GM18868 (cell line): Measurements from ENCODE around the gene SLC27A5.

Source experiments
- ATAC-seq: cut with Tn5 transposase; IDR thresholded peaks from one replicate; pipeline ENCODE4 v1.9.1; 2021; ENCODE audit warnings: mild to moderate bottlenecking, moderate library complexity; ENCODE audit not compliant: unreplicated experiment

The SLC27A5 gene, protein sequence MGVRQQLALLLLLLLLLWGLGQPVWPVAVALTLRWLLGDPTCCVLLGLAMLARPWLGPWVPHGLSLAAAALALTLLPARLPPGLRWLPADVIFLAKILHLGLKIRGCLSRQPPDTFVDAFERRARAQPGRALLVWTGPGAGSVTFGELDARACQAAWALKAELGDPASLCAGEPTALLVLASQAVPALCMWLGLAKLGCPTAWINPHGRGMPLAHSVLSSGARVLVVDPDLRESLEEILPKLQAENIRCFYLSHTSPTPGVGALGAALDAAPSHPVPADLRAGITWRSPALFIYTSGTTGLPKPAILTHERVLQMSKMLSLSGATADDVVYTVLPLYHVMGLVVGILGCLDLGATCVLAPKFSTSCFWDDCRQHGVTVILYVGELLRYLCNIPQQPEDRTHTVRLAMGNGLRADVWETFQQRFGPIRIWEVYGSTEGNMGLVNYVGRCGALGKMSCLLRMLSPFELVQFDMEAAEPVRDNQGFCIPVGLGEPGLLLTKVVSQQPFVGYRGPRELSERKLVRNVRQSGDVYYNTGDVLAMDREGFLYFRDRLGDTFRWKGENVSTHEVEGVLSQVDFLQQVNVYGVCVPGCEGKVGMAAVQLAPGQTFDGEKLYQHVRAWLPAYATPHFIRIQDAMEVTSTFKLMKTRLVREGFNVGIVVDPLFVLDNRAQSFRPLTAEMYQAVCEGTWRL

DNA sequence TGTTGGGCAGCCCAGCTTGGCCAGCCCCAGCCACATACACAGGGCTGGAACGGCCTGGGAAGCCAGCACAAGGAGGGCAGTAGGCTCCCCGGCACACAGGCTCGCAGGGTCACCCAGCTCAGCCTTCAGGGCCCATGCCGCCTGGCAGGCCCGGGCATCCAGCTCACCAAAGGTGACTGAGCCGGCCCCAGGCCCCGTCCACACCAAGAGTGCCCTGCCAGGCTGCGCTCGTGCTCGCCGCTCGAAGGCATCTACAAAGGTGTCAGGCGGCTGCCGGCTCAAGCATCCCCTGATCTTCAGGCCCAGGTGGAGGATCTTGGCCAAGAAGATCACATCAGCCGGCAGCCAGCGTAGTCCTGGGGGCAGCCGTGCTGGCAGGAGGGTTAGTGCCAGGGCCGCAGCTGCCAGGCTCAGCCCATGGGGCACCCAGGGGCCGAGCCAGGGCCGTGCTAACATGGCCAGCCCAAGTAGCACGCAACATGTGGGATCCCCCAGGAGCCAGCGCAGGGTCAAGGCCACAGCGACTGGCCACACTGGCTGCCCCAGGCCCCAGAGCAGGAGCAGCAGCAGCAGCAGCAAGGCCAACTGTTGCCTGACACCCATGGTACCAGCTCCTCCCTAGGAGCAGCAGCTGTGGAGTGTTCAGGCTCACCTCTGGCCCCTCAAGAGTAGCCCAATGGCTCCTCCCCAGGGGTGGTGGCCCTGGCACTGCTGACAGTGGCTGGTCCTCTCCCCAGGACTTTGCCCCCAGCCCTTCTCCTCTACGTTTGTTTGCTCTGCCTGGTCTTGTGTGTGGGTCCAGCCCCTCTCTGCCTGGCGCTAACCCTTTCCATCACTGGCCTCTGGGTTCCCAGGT is at the start of gene SLC27A5:
Gene SLC27A5 (minus strand): TSS at position 640 of the 856 bp plus-strand sequence. CDS start 37 bp downstream, at position 603.
- no peak for ATAC-seq

DNA sequence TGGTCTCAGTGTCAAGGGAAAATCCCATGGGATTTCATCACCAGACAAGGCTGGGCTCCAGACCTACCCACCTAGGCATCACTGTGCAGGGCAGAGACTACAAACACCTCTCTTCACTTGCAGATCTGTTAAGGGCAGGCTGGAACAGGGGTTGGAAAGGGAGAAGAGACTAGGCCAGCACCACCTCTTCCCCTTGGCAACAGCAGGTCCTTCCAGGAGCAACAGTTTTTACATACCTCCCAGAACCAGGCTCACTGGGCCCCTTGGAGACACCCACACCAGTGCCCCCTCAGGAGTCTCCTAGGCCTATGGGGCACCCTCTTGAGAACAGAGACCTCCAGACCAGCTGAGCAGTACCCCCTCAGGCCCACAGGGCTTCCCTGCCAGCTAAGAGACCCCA is 49.1 kb upstream of the SLC27A5 start:
- ATAC-seq = no peak

DNA sequence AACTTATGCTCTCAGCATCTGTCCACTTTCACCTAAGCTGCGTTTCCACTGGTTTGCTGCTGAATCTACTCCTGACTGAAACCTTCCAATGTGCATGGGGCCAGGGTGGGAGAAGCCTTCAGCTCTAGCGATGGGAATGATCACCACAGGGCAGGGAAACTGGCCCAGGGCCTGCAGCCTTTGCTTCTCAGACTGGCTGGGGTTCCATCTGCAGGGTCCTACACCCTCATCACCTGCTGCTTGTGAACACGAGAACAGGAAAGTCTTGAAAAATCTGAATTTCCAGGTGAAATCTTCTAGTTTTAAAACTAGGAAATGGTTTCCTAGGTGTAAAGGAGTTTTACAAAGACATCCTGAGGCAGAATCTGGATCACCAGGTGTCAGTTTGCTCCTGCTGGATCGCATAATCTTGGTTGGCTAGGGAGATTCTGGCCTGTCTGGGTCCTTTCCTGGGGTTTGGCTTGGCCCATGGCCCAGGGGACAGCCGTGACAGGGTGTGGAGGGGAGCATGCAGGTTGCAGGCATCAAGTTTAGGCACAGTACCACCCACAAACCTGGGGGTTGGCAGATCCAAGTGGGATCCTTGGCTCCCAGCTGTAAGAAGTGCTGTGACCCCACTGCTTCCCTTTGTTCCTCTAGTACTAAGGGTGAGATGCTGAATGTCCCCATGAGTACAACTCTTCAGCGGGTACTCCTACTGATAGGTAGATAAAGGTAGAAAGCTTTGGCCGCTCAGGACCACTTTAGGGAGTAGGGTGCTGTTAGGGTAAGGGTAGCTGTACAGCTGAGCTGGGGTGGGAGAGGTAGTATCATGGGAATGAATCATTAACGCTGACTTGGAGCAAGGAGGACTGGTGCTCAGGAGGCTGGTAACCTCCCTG is 48.5 kb upstream of the SLC27A5 start:
- no peak for ATAC-seq

DNA sequence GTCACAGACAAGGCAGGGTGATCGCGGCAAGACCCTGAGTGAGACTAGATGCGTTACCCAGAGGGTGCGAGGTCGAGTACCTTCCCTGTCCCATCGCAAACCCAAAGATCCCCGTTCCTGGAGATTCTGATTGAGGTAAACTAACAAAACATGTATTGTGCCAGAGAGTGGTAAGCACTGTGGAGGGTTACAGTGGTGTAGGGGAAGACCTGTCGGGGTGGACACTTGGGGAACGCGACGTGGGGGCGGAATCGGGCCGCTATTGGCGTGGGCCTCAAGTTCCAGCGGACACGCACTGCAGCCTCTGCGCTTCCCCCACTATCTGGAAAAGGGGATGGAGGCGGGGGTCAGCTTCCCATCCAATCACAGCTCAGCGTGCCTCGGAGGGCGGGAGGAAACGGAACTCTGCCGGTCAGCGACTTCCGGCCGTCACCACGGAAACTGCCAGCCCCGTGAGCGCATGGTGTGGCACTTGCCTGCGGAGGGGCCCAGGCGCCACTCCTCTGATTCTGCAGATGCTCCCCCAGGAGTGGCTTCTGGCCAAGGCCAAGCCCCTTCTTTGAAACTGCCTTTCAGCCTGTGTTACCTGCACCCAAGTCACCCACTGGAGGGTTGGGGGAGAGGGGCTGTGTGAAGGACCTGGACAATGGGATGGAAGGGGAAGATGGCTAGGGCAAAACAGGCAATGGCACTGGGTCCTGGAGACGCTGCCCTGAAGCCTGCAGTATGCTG is 47.6 kb upstream of the SLC27A5 start:
- peak; percentile 24 for ATAC-seq

DNA sequence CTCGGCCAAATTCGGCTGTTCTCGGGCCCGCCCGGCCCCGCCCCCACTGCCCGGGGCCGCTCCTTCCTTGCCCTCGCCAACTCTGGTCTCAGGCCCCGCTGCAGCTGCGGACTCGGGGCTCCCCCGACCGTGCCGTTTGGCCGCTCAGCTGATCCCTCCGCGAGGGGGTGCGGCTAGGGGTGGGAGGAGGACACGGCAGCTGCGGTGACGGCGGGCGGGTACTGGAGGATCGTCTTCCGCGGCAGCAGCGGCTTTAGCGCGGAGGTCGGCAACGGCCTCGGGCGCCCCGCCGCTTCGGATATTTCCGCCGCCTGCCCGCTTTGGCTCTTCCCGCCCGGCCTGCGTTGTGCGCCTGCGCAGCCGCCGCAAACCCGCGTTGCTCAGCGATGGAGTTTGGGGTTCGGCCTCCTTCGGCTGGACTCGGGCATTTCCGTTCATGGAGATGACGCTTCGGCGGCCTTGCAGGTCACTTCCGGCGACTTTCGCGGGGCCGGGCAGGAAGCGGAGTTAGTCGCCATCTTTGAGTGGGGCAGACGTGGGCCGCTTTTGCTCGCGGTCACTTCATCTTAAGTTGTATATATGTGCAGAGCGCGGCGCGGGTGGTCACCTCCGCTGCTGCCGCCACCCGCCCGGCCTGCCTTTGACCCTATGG is 47.0 kb upstream of the SLC27A5 start:
- peak; percentile 58 for ATAC-seq

DNA sequence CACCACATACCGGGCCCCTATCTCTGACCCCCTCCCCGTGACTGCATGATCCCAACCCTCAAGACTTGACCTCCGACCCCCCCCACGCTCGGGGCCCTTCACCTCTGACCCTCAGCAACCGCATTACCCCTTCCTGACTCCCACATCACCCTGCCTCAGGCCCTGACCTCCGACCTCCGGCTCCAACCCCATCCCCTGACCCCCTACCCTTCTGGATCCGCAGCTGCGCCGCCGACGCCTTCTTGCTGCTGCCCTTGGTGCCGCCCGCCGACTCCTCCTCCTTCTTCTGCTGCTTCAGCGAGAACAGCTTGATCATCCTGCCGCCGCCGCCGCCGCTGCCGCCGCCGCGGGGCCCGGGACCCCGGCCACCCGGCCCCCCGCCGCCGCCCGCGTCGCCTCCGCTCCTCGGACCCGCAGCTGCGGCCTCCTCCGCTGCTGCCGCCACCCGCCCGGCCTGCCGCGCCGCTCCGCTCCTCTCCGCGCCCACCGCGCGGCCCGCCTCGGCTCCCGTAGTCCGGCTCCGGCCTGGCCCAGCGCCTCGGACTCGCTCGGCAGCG is 46.4 kb upstream of the SLC27A5 start, which contains the start of gene UBE2M:
Gene UBE2M (minus strand): TSS at position 546 of the 557 bp plus-strand sequence. CDS start 230 bp downstream, at position 316.
- ATAC-seq = no peak

DNA sequence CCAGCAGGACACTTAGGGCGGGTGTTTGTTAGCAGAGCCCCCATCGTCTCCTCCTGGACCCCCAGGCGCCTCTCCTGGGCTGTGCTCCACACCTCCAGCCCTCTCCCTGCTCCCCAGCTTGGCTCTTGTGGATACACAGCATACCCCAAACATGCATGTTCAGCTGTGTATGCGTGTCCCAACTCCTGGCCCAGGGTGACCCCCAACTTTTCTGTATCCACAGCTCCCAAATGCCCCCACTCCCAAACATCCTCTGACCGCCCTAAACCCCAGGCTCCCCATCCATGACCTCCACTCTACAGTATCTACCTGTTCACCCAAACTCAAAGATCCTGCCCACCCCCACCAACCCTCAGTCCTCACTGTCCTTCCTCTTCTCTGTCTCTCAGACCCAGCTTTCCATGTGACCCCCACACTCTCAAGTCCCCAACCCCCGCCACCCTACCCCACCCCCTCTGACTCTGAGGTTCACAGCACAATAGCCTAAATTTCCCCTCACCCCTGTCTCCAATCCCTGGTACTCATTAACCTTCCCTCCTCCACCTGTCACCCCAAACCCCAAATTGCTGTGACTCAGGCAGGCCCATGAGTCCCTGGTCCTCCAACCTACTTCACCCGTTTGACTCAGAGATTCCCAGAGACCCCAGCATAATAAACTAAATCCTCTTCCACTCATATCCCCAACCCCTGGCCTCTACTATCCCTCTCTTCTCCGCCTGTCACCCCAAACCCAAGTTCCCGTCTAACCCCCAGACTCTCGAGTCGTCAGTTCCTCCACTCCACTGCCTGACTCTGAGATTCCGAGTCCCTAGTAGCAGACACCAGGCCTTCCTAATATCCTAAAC is 45.7 kb upstream of the SLC27A5 start:
- ATAC-seq = no peak

DNA sequence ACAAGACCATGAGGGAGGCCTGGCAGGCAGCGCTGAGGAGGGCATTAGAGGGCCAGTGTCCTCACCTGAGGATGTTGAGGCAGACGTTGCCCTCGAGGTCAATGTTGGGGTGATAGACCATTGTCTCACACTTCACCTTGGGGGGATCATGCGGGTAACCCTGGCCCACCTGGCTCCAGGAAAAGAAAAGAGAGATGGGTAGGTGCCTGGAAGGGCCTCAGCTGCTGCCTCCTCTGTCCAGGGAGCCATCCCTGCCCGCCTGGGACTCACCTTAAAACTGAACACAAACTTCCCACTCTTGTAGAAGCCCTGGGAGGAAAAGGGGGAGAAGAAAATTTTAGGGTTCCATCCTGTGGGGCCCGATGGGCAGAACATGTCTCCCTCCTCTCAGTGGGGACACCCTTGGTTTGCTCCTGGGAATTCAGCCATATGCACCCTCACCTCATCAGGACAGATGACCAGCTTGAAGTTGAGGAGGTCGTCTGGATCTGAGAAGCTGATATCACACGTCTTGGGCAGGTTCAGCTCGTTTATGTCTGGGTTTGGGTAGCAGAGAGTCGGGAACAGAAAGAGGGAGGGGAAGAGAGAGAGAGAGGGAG is 44.9 kb upstream of the SLC27A5 start:
- no peak for ATAC-seq

DNA sequence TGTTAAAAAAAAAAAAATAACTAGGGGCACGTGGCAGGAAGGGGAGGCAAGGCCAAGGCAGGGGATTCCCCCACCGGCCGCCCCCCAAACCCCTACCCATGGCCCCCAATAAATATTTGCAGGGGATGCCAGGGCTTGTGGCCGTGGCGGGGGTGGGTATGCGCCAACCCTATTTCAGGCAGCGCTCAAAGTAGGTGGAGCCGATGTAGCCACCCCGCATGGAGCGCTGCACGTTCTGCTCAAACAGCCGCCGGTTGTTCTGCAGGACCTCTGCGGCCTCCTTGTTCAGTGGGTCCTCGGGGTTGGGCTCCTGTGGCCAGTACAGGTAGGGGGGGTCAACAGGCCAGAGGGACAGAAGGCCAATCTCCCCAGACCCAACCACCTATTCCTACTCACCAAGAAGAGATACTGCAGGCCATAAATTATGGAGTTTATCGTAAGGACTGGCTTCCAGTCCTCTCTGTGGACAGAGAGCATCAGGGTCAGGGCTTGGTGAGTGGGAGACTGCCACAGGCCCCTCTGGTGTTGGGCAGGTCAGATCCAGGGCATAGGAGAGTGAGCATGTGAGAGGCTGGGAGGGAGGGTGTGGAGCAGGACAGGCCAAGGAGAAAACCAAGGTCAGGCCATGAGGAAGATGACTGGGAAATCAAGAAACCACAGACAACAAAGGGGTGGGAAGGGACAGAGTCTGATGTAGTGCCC is 44.3 kb upstream of the SLC27A5 start:
- no peak for ATAC-seq

DNA sequence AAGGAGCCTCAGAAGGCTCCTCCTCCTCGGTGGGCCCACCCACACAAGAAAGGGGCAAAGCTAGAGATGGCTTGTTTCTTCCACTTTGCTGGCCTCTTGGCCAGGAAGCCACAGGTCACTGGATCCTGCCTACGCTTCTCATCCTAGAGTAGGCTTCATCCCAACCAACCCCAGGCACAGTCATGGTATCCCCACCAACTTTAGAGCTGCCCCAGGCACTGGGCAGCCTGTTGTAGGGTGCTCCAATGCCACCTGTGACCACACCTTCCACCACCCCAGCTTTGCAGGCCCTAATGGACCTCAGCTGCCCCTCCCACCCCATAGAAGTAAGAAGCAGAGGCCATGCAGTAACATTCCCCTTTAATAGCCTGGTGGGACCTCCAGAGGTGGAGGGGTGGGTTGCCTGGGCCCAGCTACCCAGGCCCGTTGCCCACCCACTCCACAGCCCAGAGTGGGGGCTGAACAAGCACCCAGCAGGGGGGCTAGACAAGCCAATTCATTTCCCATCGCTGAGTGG is 43.6 kb upstream of the SLC27A5 start:
- ATAC-seq = no peak

DNA sequence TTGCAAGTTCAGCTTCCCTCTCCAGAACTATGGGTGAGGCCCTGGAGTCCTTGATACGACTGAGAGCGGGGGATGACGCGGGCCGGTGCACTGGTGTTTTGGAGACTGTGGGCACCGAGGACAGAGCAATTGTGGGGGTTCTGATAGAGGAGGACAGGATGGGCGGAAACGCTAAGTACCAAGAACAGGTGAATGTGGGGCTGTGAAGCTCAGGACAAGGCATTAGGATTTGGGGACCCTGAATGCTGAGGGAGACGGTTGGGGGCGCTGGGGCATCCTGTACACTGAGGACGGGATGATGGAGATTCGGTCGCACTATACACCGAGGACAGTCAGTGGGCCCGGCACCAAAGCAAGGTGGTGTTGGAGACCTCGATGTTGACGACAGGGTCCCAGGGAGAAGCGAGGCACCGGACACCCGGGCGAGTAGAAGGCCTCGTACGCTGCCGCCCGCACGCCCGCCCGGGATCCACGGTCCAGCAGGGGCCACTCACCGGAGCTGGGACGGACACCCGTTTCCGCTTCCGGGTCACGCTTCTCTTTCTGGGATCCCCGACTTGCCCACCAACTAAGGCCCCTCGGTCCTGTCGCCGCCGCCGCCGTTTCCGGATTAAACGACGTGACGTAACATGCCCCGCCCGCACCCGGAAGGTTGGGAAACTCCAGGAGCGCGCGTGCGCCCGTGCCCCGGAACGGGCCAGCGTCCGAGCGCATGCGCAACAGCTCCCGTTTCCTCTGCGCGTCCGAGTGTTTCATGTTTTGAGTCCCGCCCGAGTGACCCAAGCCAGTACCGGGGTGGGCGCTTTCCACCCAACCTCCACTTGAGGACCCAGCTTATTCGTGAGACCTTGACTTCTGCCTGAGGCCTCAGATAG is 42.9 kb upstream of the SLC27A5 start, which contains the start of gene CHMP2A:
Gene CHMP2A (minus strand): TSS at position 612 of the 875 bp plus-strand sequence. CDS start 893 bp downstream, outside the sequence.
- no peak for ATAC-seq

DNA sequence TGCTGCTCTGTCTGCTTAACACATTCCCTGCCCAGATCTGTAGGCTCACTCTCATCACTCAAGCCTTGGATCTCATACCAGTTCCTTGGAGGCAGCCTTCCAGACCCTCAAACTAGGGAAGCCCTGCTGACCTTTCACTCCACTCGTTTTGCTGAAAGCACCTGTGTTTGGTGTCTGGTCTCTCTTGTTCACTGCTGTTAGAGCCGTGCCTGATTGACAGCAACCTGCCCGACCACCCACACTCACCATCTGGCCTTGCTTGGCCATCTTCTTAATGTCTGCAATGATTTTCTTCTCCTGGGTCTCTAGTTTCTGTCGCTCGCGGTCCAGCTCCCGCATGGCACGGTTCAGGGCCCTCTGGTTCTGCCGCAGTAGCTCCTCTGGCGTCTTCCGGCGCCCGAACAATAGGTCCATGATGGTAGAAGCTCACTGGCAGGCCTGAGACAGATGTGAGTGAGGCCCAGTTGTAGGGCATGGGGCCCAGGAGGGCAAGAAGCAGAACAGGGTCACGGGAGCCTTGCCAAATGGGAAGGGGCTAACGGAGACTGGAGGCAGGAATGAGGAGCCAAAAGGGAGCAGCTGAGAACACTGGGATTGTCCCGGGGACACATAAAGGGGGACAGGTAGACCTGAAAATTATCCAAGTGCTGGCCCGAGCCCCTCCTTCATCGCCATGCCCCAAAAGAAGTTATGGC is 42.2 kb upstream of the SLC27A5 start:
- no peak for ATAC-seq

DNA sequence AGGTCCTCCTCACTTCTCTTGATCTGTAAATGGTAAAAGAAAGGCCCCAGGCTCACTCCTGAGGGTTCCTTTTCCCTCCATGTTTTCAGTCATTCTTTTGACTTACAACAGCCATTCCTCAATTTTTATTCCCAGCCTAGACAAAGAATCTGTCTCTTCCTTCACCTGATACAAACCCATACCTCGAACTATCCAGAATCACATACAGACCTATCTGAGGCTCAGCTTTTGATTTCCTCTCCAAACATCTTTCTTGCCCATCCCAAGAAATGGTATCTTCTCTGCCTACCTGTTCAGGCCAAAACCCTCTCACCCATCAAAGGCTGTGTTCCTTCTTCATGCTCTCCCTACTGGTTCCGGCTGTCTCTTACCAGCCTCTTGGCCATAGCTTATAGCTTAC is 40.9 kb upstream of the SLC27A5 start:
- ATAC-seq = no peak

DNA sequence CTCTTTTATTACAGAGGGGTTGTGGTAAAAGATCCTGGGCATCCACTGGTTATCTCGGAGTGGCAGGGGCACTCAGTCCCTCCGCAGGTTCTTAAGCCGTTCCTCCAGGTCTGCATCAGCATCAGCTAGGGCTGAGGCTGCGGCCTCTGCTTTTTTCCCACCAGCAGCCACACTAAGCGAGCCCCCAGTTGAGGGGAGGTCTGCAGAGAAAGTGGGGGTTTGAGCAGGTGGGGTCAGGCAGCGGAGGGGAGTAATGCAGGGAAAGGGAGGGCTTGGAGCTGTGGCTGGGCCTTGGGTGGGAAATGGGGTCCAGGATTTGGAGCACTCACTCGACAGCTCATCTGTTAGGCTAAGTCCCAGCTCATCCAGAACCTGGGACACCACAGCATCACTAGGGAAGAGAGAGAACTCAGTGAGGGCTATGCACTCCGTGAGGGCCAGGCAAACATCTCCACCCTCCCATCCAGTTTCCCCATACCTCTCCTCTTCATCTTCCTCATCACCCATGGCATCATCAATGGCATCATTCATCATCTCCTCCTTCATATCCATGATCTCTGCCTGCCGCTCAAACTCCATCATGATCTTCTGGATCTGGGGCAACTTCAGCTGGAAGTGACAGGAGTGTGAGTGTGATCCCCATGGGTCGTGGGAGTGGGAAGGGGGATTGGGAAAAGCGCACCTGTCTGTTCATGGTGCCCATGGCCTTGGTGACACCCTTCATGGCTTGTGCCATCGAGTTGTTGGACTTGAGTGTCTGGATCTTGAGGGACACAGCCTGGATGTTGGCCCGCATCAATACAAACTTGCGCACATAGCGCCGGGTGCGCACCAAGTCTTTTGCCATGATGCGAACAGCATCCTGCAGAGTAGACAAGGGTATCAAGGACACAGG is 40.0 kb upstream of the SLC27A5 start:
- ATAC-seq = no peak
